ENCODE results near the gene TSHZ2. TPM values are rescaled to one million over a fixed set of nuclear protein-coding genes. Genes with fewer than 3 reads are reported as not detected.

Gene TSHZ2
- total and polyA plus RNA-seq, 2 of the 4 experiments (the other 2 are of a cell fraction) = under 0.01 to 0.02 TPM

GRCh38 chr20:52996130-52996529 lies 24.0 kb downstream of the TSHZ2 start:
- no peak overlapping the region for H3K14ac ChIP-seq (replicated peaks; ENCODE audit: low read depth, low read length)
- no peak overlapping the region for H2AFZ ChIP-seq (replicated peaks; ENCODE audit: low read length, poor library complexity)
- H4K91ac ChIP-seq (ENCODE audit: insufficient read depth, low read depth, low read length) = no peak overlapping the region
- no peak overlapping the region for H3K18ac ChIP-seq (ENCODE audit: low read depth, low read length)
- TF ChIP-seq CTCF (conservative IDR thresholded peaks at IDR 0.05; ENCODE audit: low read depth, low read length) = no peak
- TF ChIP-seq BHLHE40 (IDR thresholded peaks at IDR 0.05; ENCODE audit: low read depth, low read length) = no peak
- TF ChIP-seq POLR2A (IDR thresholded peaks at IDR 0.05; ENCODE audit: low read depth, low read length) = no peak
- no peak for TF ChIP-seq FOS (IDR thresholded peaks at IDR 0.05; ENCODE audit: low read depth, low read length)
- no peak for TF ChIP-seq CEBPB (IDR thresholded peaks at IDR 0.05; ENCODE audit: low read depth, low read length)
- no peak for TF ChIP-seq ELK1 (IDR thresholded peaks at IDR 0.05; ENCODE audit: borderline replicate concordance, low read depth, low read length)
- TF ChIP-seq NFE2L2 (IDR thresholded peaks at IDR 0.05; ENCODE audit: low read depth, low read length) = no peak
- no peak for TF ChIP-seq MAFK (IDR thresholded peaks at IDR 0.05; ENCODE audit: low read depth, low read length)
- no peak for TF ChIP-seq SMC3 (IDR thresholded peaks at IDR 0.05; ENCODE audit: low read depth, low read length)
- no peak for TF ChIP-seq USF2 (IDR thresholded peaks at IDR 0.05; ENCODE audit: low read depth, low read length)
- no peak for TF ChIP-seq RCOR1 (IDR thresholded peaks at IDR 0.05; ENCODE audit: insufficient replicate concordance, low read length)
- no peak for TF ChIP-seq RFX5 (IDR thresholded peaks at IDR 0.05; ENCODE audit: low read depth, low read length)
- no peak for TF ChIP-seq MAZ (IDR thresholded peaks at IDR 0.05; ENCODE audit: borderline replicate concordance, low read depth, low read length)
- no peak for TF ChIP-seq RAD21 (IDR thresholded peaks at IDR 0.05; ENCODE audit: low read length)
- no peak for TF ChIP-seq MXI1 (IDR thresholded peaks at IDR 0.05; ENCODE audit: borderline replicate concordance, low read depth, low read length)
- no peak for TF ChIP-seq CHD1 (IDR thresholded peaks at IDR 0.05; ENCODE audit: low read depth, low read length)
- H3K23ac ChIP-seq (ENCODE audit: low read depth, low read length) = no peak overlapping the region
- 0 out of 2 replicates have a peak, but pooled peaks cover 2% of the 10 kb centered on the region for H3K9me3 ChIP-seq (ENCODE audit: control insufficient read depth, insufficient read depth, low read length)
- CTCF ChIA-PET = no interaction called here
- H2BK15ac ChIP-seq (ENCODE audit: low read depth, low read length) = no peak overlapping the region
- no peaks in the 10 kb centered on the region for H3K36me3 ChIP-seq (ENCODE audit: control insufficient read depth, insufficient read depth, low read length)
- H2BK120ac ChIP-seq (ENCODE audit: low read depth, low read length) = no peak overlapping the region
- no peak overlapping the region for H3K4ac ChIP-seq (ENCODE audit: low read depth, low read length)
- in situ Hi-C loops (cut with MboI; ENCODE audit: low sequenced_read_pairs) = no loop called here
- WGBS, 2 experiments (ENCODE audit: extremely low coverage in 2 of 2, insufficient read length in 1 of 2) = no CpG with 5 or more reads among the region's 1 CpG
- H3K4me3 ChIP-seq (ENCODE audit: insufficient read depth, low read depth, low read length) = no peak overlapping the region
- H3K9ac ChIP-seq (ENCODE audit: low read depth, low read length) = no peak overlapping the region
- no peak for ATAC-seq (ENCODE audit: low read depth)
- H2BK5ac ChIP-seq (ENCODE audit: low read depth, low read length, poor library complexity, severe bottlenecking) = no peak overlapping the region
- no peak overlapping the region for H2AK9ac ChIP-seq (replicated peaks; ENCODE audit: low read depth, low read length, poor library complexity)
- H3K4me2 ChIP-seq (ENCODE audit: low read depth, low read length) = no peak overlapping the region
- no peak overlapping the region for H4K8ac ChIP-seq (ENCODE audit: low read depth in 2 of 2, low read length in 2 of 2)
- H4K20me1 ChIP-seq (ENCODE audit: insufficient read depth, low read length) = no peaks in the 10 kb centered on the region
- BruUV-seq (replicated peaks) = no TSS peak
- intact Hi-C loops (cut with micrococcal nuclease) = no loop called here
- no peak overlapping the region for H2BK20ac ChIP-seq (ENCODE audit: low read depth, low read length)
- peaks cover 2% of the 10 kb centered on the region; the same call in 1 of the 2 replicates for H3K4me1 ChIP-seq (ENCODE audit: control insufficient read depth, insufficient read depth, low read length)
- H3K27me3 ChIP-seq (ENCODE audit: control insufficient read depth, insufficient read depth, low read length) = no peaks in the 10 kb centered on the region
- H3K56ac ChIP-seq (ENCODE audit: extremely low read depth, insufficient read depth, low read length) = no peak overlapping the region
- H3K27ac ChIP-seq (ENCODE audit: insufficient read depth, low read length) = no peak overlapping the region
- dilution Hi-C loops (cut with HindIII; ENCODE audit: low sequenced_read_pairs, unreplicated experiment) = no loop called here
- no peaks in the 10 kb centered on the region for H3K9me1 ChIP-seq (ENCODE audit: insufficient read depth, low read length)
- POLR2A ChIA-PET (ENCODE audit: unreplicated experiment) = no interaction called here
- no peak overlapping the region for H4K5ac ChIP-seq (ENCODE audit: low read depth, low read length)
- no peak for DNase-seq
- H3K79me1 ChIP-seq (ENCODE audit: low read depth in 1 of 2, low read length in 2 of 2) = no peaks in the 10 kb centered on the region
- no peak overlapping the region for H2AK5ac ChIP-seq (ENCODE audit: low read depth, low read length)

All from IMR-90 (cell line).